HCT116 (cell line): ENCODE measurements around the gene EVC2. TPM values are rescaled to one million over a fixed set of nuclear protein-coding genes. Genes with fewer than 3 reads are reported as not detected.

Experiments
- ATAC-seq: fragments of 200-7000 bp; cut with Tn5 transposase; 2 replicates; pipeline ENCODE4 v1.9.1; 2020; ENCODE audit warnings: mild to moderate bottlenecking, moderate library complexity
- BruUV-seq: library from RNA; stranded (reverse); fragments of 400-500 nt; replicated peaks from 2 replicates; lab custom pipeline; 2021; lab: Mats Ljungman, UMichigan
- CTCF ChIA-PET: fragments of 300-600 bp; sonication (Branson Sonifier 250); formaldehyde crosslinking; loops from one replicate; lab custom pipeline; 2021; ENCODE audit warnings: antibody characterized with exemption; lab: Charles Lee
- POLR2A ChIA-PET: fragments of 300-600, 350-600 bp; sonication (Branson Sonifier 250); formaldehyde crosslinking; loops from one replicate; lab custom pipeline; 2021; ENCODE audit warnings: antibody characterized with exemption; lab: Charles Lee
- RAD21 ChIA-PET, 2 experiments: fragments of 300-600 bp; sonication (Branson Sonifier 250); formaldehyde crosslinking; loops; one replicate each; lab custom pipeline; 2023; ENCODE audit warnings: low total read pairs in 2 of 2; ENCODE audit not compliant: uncharacterized antibody in 2 of 2, unreplicated experiment in 2 of 2, low non-redundant PET in 1 of 2; lab: Charles Lee
- DNase-seq: peaks from one replicate; pipeline ENCODE4 v3.0.0-alpha.2; 2010; ENCODE audit warnings: low read depth, low spot score
- H2AFZ ChIP-seq: fragments of 200-600 bp; shearing (Covaris generic), sonication (generic); 2 replicates; pipeline ENCODE4 v1.6.1; 2017; ENCODE audit warnings: low read depth, mixed run types, mixed read lengths, antibody characterized with exemption, low read length; ENCODE audit not compliant: poor library complexity, severe bottlenecking
- H3K27ac ChIP-seq: 2 replicates; pipeline ENCODE4 v1.5.1; 2012; ENCODE audit warnings: low read depth, low read length
- H3K27me3 ChIP-seq: fragments of 200-600 bp; sonication (generic); 2 replicates; pipeline ENCODE4 v1.6.1; 2016; ENCODE audit warnings: mixed run types, low read length, mixed read lengths; ENCODE audit not compliant: insufficient read depth
- H3K36me3 ChIP-seq, 2 experiments: fragments of 200-500 bp in 1 of 2; fragments of 200-600 bp in 1 of 2; sonication (Bioruptor generic) in 1 of 2; sonication (generic) in 1 of 2; 2 replicates each; pipeline versions ENCODE4 v1.5.1 to v1.6.1; 2014 to 2016; ENCODE audit warnings: low read length in 2 of 2, inconsistent platforms in 1 of 2, mixed read lengths in 1 of 2, mixed run types in 1 of 2; ENCODE audit not compliant: insufficient read depth in 2 of 2, control insufficient read depth in 1 of 2
- H3K4me1 ChIP-seq, 2 experiments: fragments of 200-600 bp in 1 of 2; sonication (generic) in 1 of 2; 2 replicates each; pipeline versions ENCODE4 v1.5.1 to v1.6.1; 2012 to 2017; ENCODE audit warnings: low read length in 2 of 2, inconsistent platforms in 1 of 2, mild to moderate bottlenecking in 1 of 2, mixed read lengths in 1 of 2, mixed run types in 1 of 2, moderate library complexity in 1 of 2; ENCODE audit not compliant: insufficient read depth in 2 of 2, control insufficient read depth in 1 of 2
- H3K4me2 ChIP-seq: fragments of 200-600 bp; sonication (generic); 2 replicates; pipeline ENCODE4 v1.6.1; 2017; ENCODE audit warnings: mixed run types, low read length, mixed read lengths
- H3K4me3 ChIP-seq, 2 experiments: fragments of 200-600 bp in 1 of 2; sonication (generic) in 1 of 2; replicated peaks in 1 of 2; 2 replicates each; pipeline ENCODE4 v1.5.1; 2011 to 2016; ENCODE audit warnings: low read length in 2 of 2, control low read depth in 1 of 2, low read depth in 1 of 2, mild to moderate bottlenecking in 1 of 2, mixed read lengths in 1 of 2, mixed run types in 1 of 2
- H3K79me2 ChIP-seq: fragments of 200-600 bp; sonication (generic); 2 replicates; pipeline ENCODE4 v1.6.1; 2017; ENCODE audit warnings: mild to moderate bottlenecking, mixed run types, low read length, moderate library complexity, mixed read lengths; ENCODE audit not compliant: insufficient read depth
- H3K9ac ChIP-seq: fragments of 200-600 bp; sonication (generic); 2 replicates; pipeline ENCODE4 v1.6.1; 2016; ENCODE audit warnings: low read length, mixed read lengths
- H3K9me2 ChIP-seq: fragments of 200-600 bp; sonication (generic), shearing (Covaris generic); 2 replicates; pipeline ENCODE4 v1.6.1; 2017; ENCODE audit warnings: mixed run types, mild to moderate bottlenecking, moderate library complexity; ENCODE audit not compliant: insufficient read depth
- H3K9me3 ChIP-seq, 2 experiments: fragments of 200-500 bp in 1 of 2; fragments of 200-600 bp in 1 of 2; sonication (Bioruptor generic) in 1 of 2; sonication (generic) in 1 of 2; 2 replicates each; pipeline ENCODE4 v1.6.1; 2014 to 2017; ENCODE audit warnings: low read length in 2 of 2, mixed read lengths in 2 of 2, inconsistent platforms in 1 of 2, low read depth in 1 of 2, mild to moderate bottlenecking in 1 of 2, mixed run types in 1 of 2, moderate library complexity in 1 of 2; ENCODE audit not compliant: control insufficient read depth in 1 of 2, insufficient read depth in 1 of 2
- H4K20me1 ChIP-seq: fragments of 200-600 bp; sonication (generic), shearing (Covaris generic); 2 replicates; pipeline ENCODE4 v1.6.1; 2017; ENCODE audit warnings: mixed run types, mild to moderate bottlenecking, moderate library complexity; ENCODE audit not compliant: insufficient read depth
- ELF1 ChIP-seq: IDR thresholded peaks from 2 replicates; pipeline ENCODE4 v1.6.1; 2012; ENCODE audit warnings: low read depth, borderline replicate concordance
- EZH2 ChIP-seq: fragments of 200-600 bp; sonication (generic); IDR thresholded peaks from 2 replicates; pipeline ENCODE4 v1.6.1; 2017; ENCODE audit warnings: antibody characterized with exemption, mixed run types
- JUND ChIP-seq: IDR thresholded peaks from 2 replicates; pipeline ENCODE4 v1.6.1; 2012
- REST ChIP-seq: IDR thresholded peaks from 2 replicates; pipeline ENCODE4 v1.6.1; 2012; ENCODE audit warnings: low read depth
- SIN3A ChIP-seq: IDR thresholded peaks from 2 replicates; pipeline ENCODE4 v1.6.1; 2012; ENCODE audit warnings: low read depth
- SP1 ChIP-seq: IDR thresholded peaks from 2 replicates; pipeline ENCODE4 v1.6.1; 2012; ENCODE audit warnings: low read depth
- TCF7L2 ChIP-seq: IDR thresholded peaks from 2 replicates; pipeline ENCODE4 v1.7.0; 2011; ENCODE audit warnings: borderline replicate concordance, inconsistent platforms; ENCODE audit not compliant: insufficient read depth, insufficient read length; ENCODE audit errors: extremely low read depth
- YY1 ChIP-seq: IDR thresholded peaks from 2 replicates; pipeline ENCODE4 v1.6.1; 2011; ENCODE audit warnings: low read length, low read depth, moderate library complexity, mild to moderate bottlenecking; ENCODE audit not compliant: insufficient replicate concordance; ENCODE audit errors: extremely low read depth
- ZNF274 ChIP-seq: fragments of 200-500 bp; sonication (Bioruptor generic); IDR thresholded peaks from 2 replicates; pipeline ENCODE4 v1.6.1; 2014; ENCODE audit warnings: mild to moderate bottlenecking, low read depth, low read length, inconsistent platforms
- intact Hi-C: fragments of 100-400 bp; cut with micrococcal nuclease; formaldehyde crosslinking; loops from 2 replicates; pipeline ENCODE4 v1.10.0; 2022
- total RNA-seq: library from RNA; stranded (reverse); gene quantifications from one replicate; pipeline ENCODE4 v1.2.1, GENCODE V29; 2021; ENCODE audit not compliant: unreplicated experiment
- TF ChIP-seq, protein P1 (sequence below), 3 experiments: fragments of 200-600 bp in 1 of 3; sonication (generic) in 1 of 3; IDR thresholded peaks in 2 of 3; conservative IDR thresholded peaks in 1 of 3; 2 replicates each; pipeline ENCODE4 v1.5.1; 2012 to 2017; ENCODE audit warnings: low read depth in 2 of 3, low read length in 2 of 3, antibody characterized with exemption in 1 of 3, borderline replicate concordance in 1 of 3, control low read depth in 1 of 3, mild to moderate bottlenecking in 1 of 3, mixed read lengths in 1 of 3, mixed run types in 1 of 3, moderate library complexity in 1 of 3; ENCODE audit not compliant: insufficient read depth in 1 of 3

EVC2 gene
- total RNA-seq, 1 experiment from 2014 or later = not detected

- BruUV-seq = no TSS peak
- ChIA-PET POLR2A (no interaction called here), RAD21 (no interaction called here), CTCF (no interaction called here)
- H3K27ac ChIP-seq = no peak overlapping the region
- no peaks in the 10 kb centered on the region for H4K20me1 ChIP-seq
- H3K9me3 ChIP-seq = no peaks in the 10 kb centered on the region
- TF ChIP-seq REST (no peak), ELF1 (no peak), SIN3A (no peak), JUND (no peak), EZH2 (no peak), YY1 (no peak), SP1 (no peak), ZNF274 (no peak), TCF7L2 (no peak)
- TF ChIP-seq, protein P1, sequence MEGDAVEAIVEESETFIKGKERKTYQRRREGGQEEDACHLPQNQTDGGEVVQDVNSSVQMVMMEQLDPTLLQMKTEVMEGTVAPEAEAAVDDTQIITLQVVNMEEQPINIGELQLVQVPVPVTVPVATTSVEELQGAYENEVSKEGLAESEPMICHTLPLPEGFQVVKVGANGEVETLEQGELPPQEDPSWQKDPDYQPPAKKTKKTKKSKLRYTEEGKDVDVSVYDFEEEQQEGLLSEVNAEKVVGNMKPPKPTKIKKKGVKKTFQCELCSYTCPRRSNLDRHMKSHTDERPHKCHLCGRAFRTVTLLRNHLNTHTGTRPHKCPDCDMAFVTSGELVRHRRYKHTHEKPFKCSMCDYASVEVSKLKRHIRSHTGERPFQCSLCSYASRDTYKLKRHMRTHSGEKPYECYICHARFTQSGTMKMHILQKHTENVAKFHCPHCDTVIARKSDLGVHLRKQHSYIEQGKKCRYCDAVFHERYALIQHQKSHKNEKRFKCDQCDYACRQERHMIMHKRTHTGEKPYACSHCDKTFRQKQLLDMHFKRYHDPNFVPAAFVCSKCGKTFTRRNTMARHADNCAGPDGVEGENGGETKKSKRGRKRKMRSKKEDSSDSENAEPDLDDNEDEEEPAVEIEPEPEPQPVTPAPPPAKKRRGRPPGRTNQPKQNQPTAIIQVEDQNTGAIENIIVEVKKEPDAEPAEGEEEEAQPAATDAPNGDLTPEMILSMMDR (IDR thresholded peaks at IDR 0.05 in 2 of 3, conservative IDR thresholded peaks at IDR 0.05 in 1 of 3; ENCODE audit: borderline replicate concordance in 1 of 3, insufficient read depth in 1 of 3, low read depth in 2 of 3, low read length in 2 of 3) = no peak
- peaks cover 0 to 9% of the 10 kb centered on the region in 2 experiments; a peak in 1 of 4 replicates for H3K4me1 ChIP-seq
- ATAC-seq = no peak
- peaks cover 10% of the 10 kb centered on the region; the same call in 1 of the 2 replicates for H3K27me3 ChIP-seq
- no peak overlapping the region for H3K9ac ChIP-seq
- H3K4me3 ChIP-seq = no peak overlapping the region
- no peak overlapping the region for H3K4me2 ChIP-seq
- no peaks in the 10 kb centered on the region for H3K36me3 ChIP-seq
- intact Hi-C loops = no loop called here
- H2AFZ ChIP-seq = no peak overlapping the region
- DNase-seq = no peak
- no peaks in the 10 kb centered on the region for H3K9me2 ChIP-seq
- no peaks in the 10 kb centered on the region for H3K79me2 ChIP-seq
Observed at GRCh38 chr4:5640096-5640495, 68.3 kb downstream of the EVC2 start.
